Peyer's patch (tissue), 4 donors: ENCODE measurements around the gene GPSM3.

Experiments
- POLR2A ChIP-seq, 2 donors: fragments of 450-650 bp; IDR thresholded peaks; one replicate each; pipeline ENCODE4 v1.5.1; 2017; ENCODE audit warnings: antibody characterized with exemption in 2 of 2, mild to moderate bottlenecking in 2 of 2, moderate library complexity in 2 of 2
- TF ChIP-seq, protein P1 (sequence below), 6 experiments: fragments of 450-650 bp in 4 of 6; fragments of 200-600 bp in 2 of 6; sonication (generic) in 1 of 6; IDR thresholded peaks; one replicate each; pipeline ENCODE4 v1.5.1; 2017 to 2019; ENCODE audit warnings: antibody characterized with exemption in 6 of 6, mild to moderate bottlenecking in 3 of 6, moderate library complexity in 1 of 6

- TF ChIP-seq, protein P1, sequence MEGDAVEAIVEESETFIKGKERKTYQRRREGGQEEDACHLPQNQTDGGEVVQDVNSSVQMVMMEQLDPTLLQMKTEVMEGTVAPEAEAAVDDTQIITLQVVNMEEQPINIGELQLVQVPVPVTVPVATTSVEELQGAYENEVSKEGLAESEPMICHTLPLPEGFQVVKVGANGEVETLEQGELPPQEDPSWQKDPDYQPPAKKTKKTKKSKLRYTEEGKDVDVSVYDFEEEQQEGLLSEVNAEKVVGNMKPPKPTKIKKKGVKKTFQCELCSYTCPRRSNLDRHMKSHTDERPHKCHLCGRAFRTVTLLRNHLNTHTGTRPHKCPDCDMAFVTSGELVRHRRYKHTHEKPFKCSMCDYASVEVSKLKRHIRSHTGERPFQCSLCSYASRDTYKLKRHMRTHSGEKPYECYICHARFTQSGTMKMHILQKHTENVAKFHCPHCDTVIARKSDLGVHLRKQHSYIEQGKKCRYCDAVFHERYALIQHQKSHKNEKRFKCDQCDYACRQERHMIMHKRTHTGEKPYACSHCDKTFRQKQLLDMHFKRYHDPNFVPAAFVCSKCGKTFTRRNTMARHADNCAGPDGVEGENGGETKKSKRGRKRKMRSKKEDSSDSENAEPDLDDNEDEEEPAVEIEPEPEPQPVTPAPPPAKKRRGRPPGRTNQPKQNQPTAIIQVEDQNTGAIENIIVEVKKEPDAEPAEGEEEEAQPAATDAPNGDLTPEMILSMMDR (IDR thresholded peaks at IDR 0.05) = no peak
- no peak for TF ChIP-seq POLR2A (IDR thresholded peaks at IDR 0.05)
Observed at GRCh38 chr6:32189069-32189741, 3.2 kb downstream of the GPSM3 start.
